AG08396 (cell line): ENCODE results near the gene RAB19.
"Not testable (repeated sequence)": the region's sequence is repeated elsewhere in the genome, so short reads cannot be mapped to it uniquely, and the experiment has no call there.

Experiments used
- DNase-seq: peaks from one replicate; pipeline ENCODE4 v3.0.0; 2012; ENCODE audit warnings: low spot score, mixed read lengths

RAB19 gene

DNA sequence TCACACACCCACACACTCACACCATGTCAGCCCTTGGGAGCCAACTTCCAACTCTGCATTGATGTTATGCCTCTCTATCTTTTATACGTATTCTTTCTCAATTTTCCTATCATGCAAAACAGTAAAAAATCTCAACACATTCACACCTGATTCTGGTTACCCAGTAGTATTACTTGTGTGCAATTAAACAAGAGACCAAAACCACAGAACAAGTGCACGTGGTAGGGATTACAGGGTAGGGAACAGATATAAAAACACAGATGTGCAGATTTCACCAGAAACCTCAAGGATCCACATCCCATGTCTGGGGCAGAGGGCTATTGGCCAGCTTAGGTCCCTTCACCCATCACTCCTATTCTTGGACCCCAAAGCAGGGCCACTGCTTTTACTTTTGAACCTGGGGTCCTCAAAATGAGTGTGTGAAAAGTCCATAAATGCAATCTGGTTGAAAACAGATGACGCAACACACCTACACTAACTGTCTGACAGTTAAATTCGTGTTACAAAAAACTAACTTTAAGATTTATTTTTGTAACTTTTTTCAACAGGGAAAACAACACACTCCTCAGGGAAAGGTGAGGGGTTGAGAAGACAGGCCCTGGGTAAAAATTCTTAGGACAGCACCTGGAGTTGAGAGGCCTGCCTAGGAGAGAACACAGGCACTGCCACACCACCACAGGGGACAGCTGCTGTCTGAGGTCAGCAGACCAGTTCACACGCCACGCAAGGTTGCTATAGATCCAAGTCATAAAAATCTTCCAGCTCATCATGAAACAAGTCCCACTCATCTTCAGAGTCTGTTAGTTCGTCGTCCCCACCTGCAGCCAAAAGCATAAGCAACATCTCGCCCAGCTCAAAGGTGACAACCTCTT is 50.2 kb downstream of the RAB19 start:
- DNase-seq, result not testable (repeated sequence)

DNA sequence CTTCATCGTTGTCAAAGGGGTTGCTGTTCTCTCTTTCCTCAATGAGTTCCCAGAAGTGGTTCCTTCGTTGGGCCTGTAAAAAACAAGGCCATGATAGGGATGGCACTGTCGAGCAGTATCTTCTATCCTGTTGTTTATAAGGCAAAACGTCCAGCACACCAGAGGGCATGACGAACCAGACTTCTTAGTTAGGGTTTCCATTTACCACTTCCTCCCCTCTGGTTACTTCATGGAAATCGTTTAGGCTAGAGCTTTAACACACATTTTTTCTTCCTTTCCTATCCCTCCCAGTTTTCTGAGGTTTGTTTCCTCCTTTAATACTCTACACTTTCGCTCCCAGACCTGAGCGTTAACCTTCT is 50.8 kb downstream of the RAB19 start:
- DNase-seq, result no peak

DNA sequence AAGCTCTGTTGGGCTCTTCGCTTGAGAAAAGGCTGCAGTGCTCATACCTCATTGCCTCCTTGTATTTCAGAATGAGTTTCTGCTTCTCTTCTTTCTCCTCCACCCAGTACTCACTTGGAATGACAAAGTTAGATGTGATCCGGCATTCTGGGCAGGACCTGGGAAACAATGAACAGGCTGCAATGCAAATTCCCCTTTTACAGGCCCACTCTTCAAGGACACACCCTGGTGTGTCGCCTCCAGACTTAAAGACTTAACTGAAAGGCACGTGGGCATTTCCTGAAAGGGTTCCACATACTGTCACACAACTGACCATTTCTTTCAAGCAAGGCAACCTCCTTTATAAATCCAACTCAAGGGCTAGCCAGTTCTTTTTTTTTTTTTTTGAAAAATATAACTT is 51.9 kb downstream of the RAB19 start:
- DNase-seq, result no peak

DNA sequence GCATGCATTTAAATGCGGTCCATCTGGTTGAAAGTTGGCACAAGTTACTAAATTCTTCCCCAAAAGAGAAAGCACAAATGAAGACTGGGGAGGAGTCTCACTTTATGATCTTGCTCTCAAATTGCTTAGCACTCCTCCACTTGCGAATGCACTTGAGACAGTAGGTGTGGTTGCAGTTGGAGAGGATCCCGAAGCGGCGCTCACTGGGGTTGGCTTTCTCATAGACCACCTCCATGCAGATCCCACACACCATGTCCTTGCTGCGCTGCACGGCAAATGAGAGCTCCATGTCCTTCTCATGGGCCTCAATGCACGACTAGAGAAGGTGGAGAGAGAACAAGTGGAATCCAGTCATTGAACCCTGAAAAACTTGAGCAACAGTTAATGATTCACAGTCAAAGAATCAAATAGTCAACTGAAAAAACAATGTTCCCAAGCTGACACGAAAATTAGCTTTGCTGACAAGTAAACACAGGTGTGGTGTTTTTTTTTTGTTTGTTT is 52.7 kb downstream of the RAB19 start:
- no peak for DNase-seq

DNA sequence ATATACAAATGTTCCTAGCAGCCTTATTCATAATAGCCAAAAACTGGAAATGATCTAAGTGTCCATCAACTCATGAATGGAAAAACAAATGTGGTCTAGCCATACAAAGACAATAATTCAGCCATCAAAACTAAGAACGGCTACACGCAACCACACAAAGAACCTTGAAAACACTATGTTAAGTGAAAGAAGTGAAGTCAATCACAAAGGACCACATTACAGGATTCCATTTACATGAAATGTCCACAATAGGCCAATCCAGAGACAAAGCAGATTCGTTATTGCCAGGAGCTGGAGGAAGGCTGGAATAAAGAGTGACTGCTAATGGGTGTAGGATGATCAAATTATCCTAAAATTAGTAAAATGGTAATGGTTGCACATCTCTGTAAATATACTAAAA is 54.3 kb downstream of the RAB19 start:
- no peak for DNase-seq

DNA sequence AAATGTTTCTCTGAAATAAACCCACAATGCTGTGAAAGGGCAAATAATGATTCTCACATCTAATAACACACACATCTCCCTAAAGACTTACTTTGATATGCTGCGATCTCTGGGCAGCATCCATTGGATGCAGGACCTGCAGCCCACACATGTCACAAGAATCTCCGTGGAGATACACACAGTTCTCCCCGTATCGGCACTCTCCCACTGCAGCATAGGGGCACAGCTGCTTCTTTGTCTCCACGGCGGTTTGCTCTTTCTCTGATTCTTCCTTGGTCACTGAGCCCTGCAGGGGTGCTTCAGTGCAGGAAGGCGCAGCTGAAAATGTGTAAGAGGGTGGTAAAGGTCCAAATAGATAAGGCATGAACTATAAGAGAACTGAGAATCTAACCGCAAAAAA is 55.1 kb downstream of the RAB19 start:
- DNase-seq, result no peak

DNA sequence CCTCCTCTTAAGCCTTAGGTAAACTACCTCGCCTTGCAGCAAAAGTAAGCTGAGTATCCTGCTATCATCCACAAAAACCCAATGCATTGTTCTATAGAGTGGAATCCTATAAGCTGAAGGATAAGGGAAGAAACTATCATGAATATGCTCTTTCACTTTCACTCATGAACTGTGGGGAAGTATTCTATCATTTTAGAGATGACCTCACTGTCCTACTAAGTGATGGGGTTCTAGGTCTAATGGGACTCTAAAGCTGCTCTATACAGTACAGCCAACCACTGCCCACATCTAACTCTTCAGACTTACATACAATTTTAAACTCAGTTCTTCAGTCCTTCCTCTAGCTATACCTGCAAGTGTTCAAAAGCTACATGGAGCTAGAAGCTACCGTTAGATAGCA is 59.3 kb downstream of the RAB19 start:
- DNase-seq, result no peak

DNA sequence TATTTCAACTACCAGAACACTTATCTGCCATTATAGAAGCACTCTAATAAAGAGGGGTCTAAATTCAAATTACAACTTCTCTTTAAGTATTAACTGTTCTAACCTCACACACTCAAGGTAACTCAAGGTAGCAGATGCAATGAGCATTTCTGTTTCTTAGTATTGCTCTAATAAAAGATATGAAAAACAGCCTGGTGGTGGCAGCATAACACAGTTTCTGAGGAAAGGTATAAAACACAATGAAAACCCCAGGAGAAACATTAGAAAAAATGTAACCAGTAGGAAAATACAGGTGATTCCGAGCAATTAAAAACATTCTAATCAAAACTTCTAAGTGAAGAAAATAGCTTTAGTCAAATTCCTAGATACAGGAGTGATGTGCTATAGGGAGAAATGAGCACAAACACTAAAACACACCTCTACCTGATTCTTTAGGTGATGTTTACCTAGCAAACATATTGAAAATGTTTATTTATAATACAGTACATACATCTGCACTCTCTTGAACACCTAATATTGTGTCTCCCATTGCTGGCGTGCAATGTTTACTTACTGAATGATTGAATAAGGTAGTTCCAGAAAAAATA is 72.0 kb downstream of the RAB19 start:
- DNase-seq, result peak; percentile 50

DNA sequence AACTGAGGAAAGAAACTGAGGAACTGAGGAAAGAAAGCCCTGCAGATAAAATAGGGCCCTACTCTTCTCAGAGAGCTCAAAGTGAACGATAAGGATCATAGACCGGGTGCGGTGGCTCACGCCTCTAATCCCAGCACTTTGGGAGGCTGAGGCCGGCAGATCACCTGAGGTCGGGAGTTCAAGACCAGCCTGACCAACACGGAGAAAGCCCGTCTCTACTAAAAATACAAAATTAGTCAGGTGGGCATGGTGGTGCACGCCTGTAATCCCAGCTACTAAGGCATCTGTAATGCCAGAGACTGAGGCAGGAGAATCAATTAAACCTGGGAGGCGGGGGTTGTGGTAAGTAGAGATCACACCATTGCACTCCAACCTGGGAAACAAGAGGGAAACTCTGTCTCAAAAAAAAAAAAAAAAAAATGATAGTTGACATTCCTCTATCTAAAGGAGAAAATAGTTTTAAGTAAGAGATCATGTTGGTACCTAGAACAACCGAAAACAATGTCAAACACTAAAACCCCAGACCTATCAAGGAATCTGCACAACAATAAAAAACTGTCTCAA is 72.9 kb downstream of the RAB19 start:
- no peak for DNase-seq
